ENCODE measurements around the gene LPP.
A peak's percentile ranks its signal among the peaks of the same experiment; 100 is the strongest.

LPP gene

GRCh38 chr3:188746291-188746783, 592.4 kb downstream of the LPP start:
- no peak for DNase-seq
- H3K27me3 Mint-ChIP-seq, result no peaks in the 10 kb centered on the region
- H3K4me3 Mint-ChIP-seq, result no peak overlapping the region
- no peaks in the 10 kb centered on the region for H3K36me3 Mint-ChIP-seq (ENCODE audit: low read depth)
- no peak overlapping the region for H3K27ac Mint-ChIP-seq
- peaks cover 23% of the 10 kb centered on the region for H3K4me1 Mint-ChIP-seq (ENCODE audit: low read depth)
- H3K9me3 Mint-ChIP-seq, result no peaks in the 10 kb centered on the region

DNA sequence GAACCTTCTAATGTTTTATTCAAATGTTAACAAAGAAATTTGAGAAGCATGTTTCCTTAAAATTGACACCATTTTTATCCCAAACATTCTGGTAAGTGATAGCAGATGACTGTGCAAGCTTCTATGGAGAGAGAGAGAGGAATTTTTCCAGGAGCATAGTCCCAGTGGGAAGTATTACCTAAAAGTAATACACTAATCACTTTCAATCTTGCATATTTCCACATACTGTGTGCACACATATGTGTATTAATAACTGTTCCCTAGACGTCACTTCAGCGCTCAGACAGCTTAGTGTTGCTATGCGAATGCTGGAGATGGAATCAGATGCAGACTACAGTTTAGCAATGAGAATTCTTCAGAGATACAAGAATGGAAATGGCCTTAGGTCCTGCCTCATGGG, 593.5 kb downstream of the LPP start:
- Mint-ChIP-seq H3K36me3 (ENCODE audit: low read depth) (no peaks in the 10 kb centered on the region), H3K9me3 (no peaks in the 10 kb centered on the region), H3K4me3 (no peak overlapping the region), H3K4me1 (ENCODE audit: low read depth) (peaks cover 33% of the 10 kb centered on the region), H3K27me3 (no peaks in the 10 kb centered on the region), H3K27ac (no peak overlapping the region)
- no peak for DNase-seq

GRCh38 chr3:188749010-188749617, 595.2 kb downstream of the LPP start:
- no peak for DNase-seq
- Mint-ChIP-seq H3K36me3 (ENCODE audit: low read depth) (no peaks in the 10 kb centered on the region), H3K9me3 (no peaks in the 10 kb centered on the region), H3K4me1 (ENCODE audit: low read depth) (peaks cover 50% of the 10 kb centered on the region), H3K4me3 (no peak overlapping the region), H3K27ac (no peak overlapping the region), H3K27me3 (no peaks in the 10 kb centered on the region)

- DNase-seq, result no peak
- H3K4me1 Mint-ChIP-seq (ENCODE audit: low read depth), result peaks cover 57% of the 10 kb centered on the region
- H3K27me3 Mint-ChIP-seq, result no peaks in the 10 kb centered on the region
- no peaks in the 10 kb centered on the region for H3K9me3 Mint-ChIP-seq
- no peaks in the 10 kb centered on the region for H3K36me3 Mint-ChIP-seq (ENCODE audit: low read depth)
- no peak overlapping the region for H3K4me3 Mint-ChIP-seq
- no peak overlapping the region for H3K27ac Mint-ChIP-seq
Observed at GRCh38 chr3:188749830-188750229, 595.9 kb downstream of the LPP start.

GRCh38 chr3:188750617-188751016, 596.7 kb downstream of the LPP start:
- Mint-ChIP-seq H3K36me3 (ENCODE audit: low read depth) (no peaks in the 10 kb centered on the region), H3K27ac (no peak overlapping the region), H3K4me3 (no peak overlapping the region), H3K4me1 (ENCODE audit: low read depth) (peaks cover 57% of the 10 kb centered on the region), H3K27me3 (no peaks in the 10 kb centered on the region), H3K9me3 (no peaks in the 10 kb centered on the region)
- DNase-seq, result no peak

DNA sequence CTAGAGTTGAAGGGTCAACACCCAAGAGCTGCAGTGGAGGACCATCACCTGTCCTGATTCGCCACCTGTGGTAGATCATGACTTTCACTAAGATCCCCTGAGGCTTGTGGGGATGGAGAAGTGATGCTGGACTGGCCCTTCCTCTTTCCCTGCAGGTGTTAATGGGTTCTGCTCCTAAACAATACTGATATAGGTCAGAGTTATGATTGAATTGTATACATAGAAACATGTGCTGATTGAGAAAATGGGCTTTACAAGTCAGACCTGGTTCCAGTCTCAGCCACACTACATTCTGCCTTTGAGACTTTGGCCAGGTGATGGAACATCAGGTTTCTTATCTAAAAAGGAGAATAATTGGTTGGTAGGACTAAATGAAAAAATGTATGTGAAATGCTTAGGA, 598.9 kb downstream of the LPP start:
- Mint-ChIP-seq H3K4me3 (no peak overlapping the region), H3K4me1 (ENCODE audit: low read depth) (peaks cover 58% of the 10 kb centered on the region), H3K36me3 (ENCODE audit: low read depth) (no peaks in the 10 kb centered on the region), H3K9me3 (no peaks in the 10 kb centered on the region), H3K27me3 (no peaks in the 10 kb centered on the region), H3K27ac (peak overlapping the region; percentile 88)
- no peak for DNase-seq

DNA sequence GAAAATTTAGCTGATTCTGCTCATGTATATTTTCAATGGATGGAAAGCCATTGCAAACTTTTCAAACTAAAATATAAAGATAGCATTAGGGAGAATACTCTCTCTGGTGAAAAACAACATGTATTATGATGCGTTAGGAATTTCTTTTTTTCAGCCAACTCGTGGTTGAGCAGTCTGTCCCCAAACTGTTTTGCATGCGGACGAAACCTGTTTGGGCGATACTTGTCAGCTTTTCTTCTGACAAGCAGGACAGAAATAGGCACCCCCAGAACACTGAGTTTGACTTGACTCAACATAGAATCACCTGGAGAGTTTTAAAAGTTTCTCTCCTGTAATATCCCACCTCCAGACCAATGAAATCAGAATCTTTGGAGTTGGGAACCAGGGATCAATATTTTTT, 600.3 kb downstream of the LPP start:
- H3K4me1 Mint-ChIP-seq (ENCODE audit: low read depth), result peaks cover 53% of the 10 kb centered on the region
- no peaks in the 10 kb centered on the region for H3K9me3 Mint-ChIP-seq
- H3K27ac Mint-ChIP-seq, result no peak overlapping the region
- no peak for DNase-seq
- H3K27me3 Mint-ChIP-seq, result no peaks in the 10 kb centered on the region
- H3K36me3 Mint-ChIP-seq (ENCODE audit: low read depth), result no peaks in the 10 kb centered on the region
- no peak overlapping the region for H3K4me3 Mint-ChIP-seq

GRCh38 chr3:188756241-188756640, 602.3 kb downstream of the LPP start:
- Mint-ChIP-seq H3K36me3 (ENCODE audit: low read depth) (peaks cover 2% of the 10 kb centered on the region), H3K4me1 (ENCODE audit: low read depth) (peaks cover 37% of the 10 kb centered on the region), H3K27me3 (no peaks in the 10 kb centered on the region), H3K9me3 (no peaks in the 10 kb centered on the region), H3K27ac (no peak overlapping the region), H3K4me3 (no peak overlapping the region)
- DNase-seq, result no peak

GRCh38 chr3:188759336-188760005, 605.5 kb downstream of the LPP start:
- Mint-ChIP-seq H3K36me3 (ENCODE audit: low read depth) (peaks cover 7% of the 10 kb centered on the region), H3K4me1 (ENCODE audit: low read depth) (peaks cover 6% of the 10 kb centered on the region), H3K27ac (no peak overlapping the region), H3K9me3 (no peaks in the 10 kb centered on the region), H3K27me3 (no peaks in the 10 kb centered on the region), H3K4me3 (no peak overlapping the region)
- DNase-seq, result no peak

GRCh38 chr3:188760408-188760807, 606.5 kb downstream of the LPP start:
- Mint-ChIP-seq H3K9me3 (no peaks in the 10 kb centered on the region), H3K27me3 (no peaks in the 10 kb centered on the region), H3K27ac (no peak overlapping the region), H3K36me3 (ENCODE audit: low read depth) (peaks cover 7% of the 10 kb centered on the region), H3K4me1 (ENCODE audit: low read depth) (peaks cover 2% of the 10 kb centered on the region), H3K4me3 (no peak overlapping the region)
- DNase-seq, result no peak

- H3K4me1 Mint-ChIP-seq (ENCODE audit: low read depth), result no peaks in the 10 kb centered on the region
- H3K27ac Mint-ChIP-seq, result no peak overlapping the region
- H3K4me3 Mint-ChIP-seq, result no peak overlapping the region
- no peaks in the 10 kb centered on the region for H3K27me3 Mint-ChIP-seq
- no peak for DNase-seq
- peaks cover 7% of the 10 kb centered on the region for H3K36me3 Mint-ChIP-seq (ENCODE audit: low read depth)
- H3K9me3 Mint-ChIP-seq, result no peaks in the 10 kb centered on the region
Observed at GRCh38 chr3:188761439-188761838, 607.5 kb downstream of the LPP start.

DNA sequence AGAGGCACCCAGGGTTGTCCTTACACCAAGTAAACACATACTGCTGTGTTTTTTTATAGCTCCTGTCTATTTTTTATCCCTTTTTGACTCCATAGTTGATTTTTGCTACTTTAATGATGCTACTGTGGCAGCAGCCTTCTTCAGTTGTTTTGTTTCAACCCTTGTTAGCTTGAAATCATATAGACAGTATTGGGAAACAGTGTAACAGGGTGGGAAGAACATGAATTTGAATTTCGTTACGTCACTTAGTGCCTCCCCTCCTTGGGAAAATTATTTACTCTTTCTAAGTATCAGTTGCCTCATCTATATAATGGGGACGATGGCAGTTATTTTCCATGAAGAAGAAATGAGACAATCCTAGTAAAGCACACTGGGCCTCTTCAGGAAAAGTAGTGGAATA, 608.0 kb downstream of the LPP start:
- H3K9me3 Mint-ChIP-seq, result no peaks in the 10 kb centered on the region
- no peak for DNase-seq
- H3K36me3 Mint-ChIP-seq (ENCODE audit: low read depth), result peaks cover 7% of the 10 kb centered on the region
- no peaks in the 10 kb centered on the region for H3K4me1 Mint-ChIP-seq (ENCODE audit: low read depth)
- H3K27ac Mint-ChIP-seq, result no peak overlapping the region
- no peaks in the 10 kb centered on the region for H3K27me3 Mint-ChIP-seq
- no peak overlapping the region for H3K4me3 Mint-ChIP-seq

- Mint-ChIP-seq H3K27ac (no peak overlapping the region), H3K36me3 (ENCODE audit: low read depth) (peaks cover 7% of the 10 kb centered on the region), H3K9me3 (no peaks in the 10 kb centered on the region), H3K4me1 (ENCODE audit: low read depth) (no peaks in the 10 kb centered on the region), H3K4me3 (no peak overlapping the region), H3K27me3 (no peaks in the 10 kb centered on the region)
- no peak for DNase-seq
Observed at GRCh38 chr3:188764609-188765008, 610.7 kb downstream of the LPP start.

- Mint-ChIP-seq H3K27ac (no peak overlapping the region), H3K4me1 (ENCODE audit: low read depth) (no peaks in the 10 kb centered on the region), H3K36me3 (ENCODE audit: low read depth) (no peaks in the 10 kb centered on the region), H3K4me3 (no peak overlapping the region), H3K9me3 (no peaks in the 10 kb centered on the region), H3K27me3 (no peaks in the 10 kb centered on the region)
- DNase-seq, result no peak
Observed at GRCh38 chr3:188769831-188770230, 615.9 kb downstream of the LPP start.

- H3K27me3 Mint-ChIP-seq, result no peaks in the 10 kb centered on the region
- no peaks in the 10 kb centered on the region for H3K36me3 Mint-ChIP-seq (ENCODE audit: low read depth)
- no peaks in the 10 kb centered on the region for H3K9me3 Mint-ChIP-seq
- no peaks in the 10 kb centered on the region for H3K4me1 Mint-ChIP-seq (ENCODE audit: low read depth)
- no peak for DNase-seq
- H3K4me3 Mint-ChIP-seq, result no peak overlapping the region
- no peak overlapping the region for H3K27ac Mint-ChIP-seq
Observed at GRCh38 chr3:188772886-188773285, 618.9 kb downstream of the LPP start.

Measured in activated T-cell treated with anti-CD3 and anti-CD28 coated beads, Interleukin-2, amount 50 U/mL, for 24 hours (primary cell).